Measurements from ENCODE around the gene TOMM70. TPM values are rescaled to one million over a fixed set of nuclear protein-coding genes. Genes with fewer than 3 reads are reported as not detected.

Gene TOMM70
- total RNA-seq, 4 donors from 2014 or later: 26.9 to 34.1 (median 31.3) TPM

GRCh38 chr3:100427699-100428098 is 26.8 kb upstream of the TOMM70 start:
- WGBS: 45% methylated on average over 2 of the region's 2 CpGs
- H3K9me3 ChIP-seq: no peaks in the 10 kb centered on the region
- no peak overlapping the region for H3K27ac ChIP-seq
- no peaks in the 10 kb centered on the region for H3K4me1 ChIP-seq
- no peaks in the 10 kb centered on the region for H3K36me3 ChIP-seq
- H3K27me3 ChIP-seq: no peaks in the 10 kb centered on the region
- H3K4me3 ChIP-seq: no peak overlapping the region
- no peak for DNase-seq (ENCODE audit: low spot score in 2 of 2)
- TF ChIP-seq POLR2A (IDR thresholded peaks at IDR 0.05) (no peak), POLR2AphosphoS5 (IDR thresholded peaks at IDR 0.05) (no peak), EP300 (IDR thresholded peaks at IDR 0.05) (no peak)
- TF ChIP-seq, protein P1, sequence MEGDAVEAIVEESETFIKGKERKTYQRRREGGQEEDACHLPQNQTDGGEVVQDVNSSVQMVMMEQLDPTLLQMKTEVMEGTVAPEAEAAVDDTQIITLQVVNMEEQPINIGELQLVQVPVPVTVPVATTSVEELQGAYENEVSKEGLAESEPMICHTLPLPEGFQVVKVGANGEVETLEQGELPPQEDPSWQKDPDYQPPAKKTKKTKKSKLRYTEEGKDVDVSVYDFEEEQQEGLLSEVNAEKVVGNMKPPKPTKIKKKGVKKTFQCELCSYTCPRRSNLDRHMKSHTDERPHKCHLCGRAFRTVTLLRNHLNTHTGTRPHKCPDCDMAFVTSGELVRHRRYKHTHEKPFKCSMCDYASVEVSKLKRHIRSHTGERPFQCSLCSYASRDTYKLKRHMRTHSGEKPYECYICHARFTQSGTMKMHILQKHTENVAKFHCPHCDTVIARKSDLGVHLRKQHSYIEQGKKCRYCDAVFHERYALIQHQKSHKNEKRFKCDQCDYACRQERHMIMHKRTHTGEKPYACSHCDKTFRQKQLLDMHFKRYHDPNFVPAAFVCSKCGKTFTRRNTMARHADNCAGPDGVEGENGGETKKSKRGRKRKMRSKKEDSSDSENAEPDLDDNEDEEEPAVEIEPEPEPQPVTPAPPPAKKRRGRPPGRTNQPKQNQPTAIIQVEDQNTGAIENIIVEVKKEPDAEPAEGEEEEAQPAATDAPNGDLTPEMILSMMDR (IDR thresholded peaks at IDR 0.05): no peak

DNA sequence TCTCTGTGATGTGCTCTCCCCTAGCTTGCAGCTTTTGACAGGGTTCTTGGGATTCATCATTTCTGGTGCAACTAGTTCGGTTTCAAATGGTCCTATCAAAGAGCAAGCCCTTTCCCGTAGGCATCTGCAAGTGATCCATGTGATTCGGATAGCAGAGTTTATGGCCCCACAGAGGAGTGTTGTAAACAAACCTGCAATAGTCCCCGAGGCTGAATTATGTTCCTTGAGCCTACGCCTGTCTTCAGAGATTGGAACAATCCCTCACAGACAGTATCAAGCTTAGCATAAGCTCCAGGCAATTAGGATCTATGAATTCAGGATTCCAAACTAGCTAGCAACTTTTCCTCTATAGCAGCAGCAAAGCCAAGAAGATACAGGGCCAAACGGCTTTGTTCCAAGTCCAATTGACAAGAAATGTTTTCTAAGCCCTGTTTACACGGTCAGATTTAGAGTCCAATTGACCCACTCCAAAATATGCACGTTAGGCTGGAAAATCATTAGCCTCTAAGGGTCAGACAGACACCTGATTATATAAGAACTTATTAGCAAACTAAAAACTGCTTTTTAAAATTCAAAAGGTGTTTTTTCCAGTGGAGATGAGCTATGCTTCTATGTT is 25.3 kb upstream of the TOMM70 start:
- Histone ChIP-seq H3K27ac (no peak overlapping the region), H3K4me3 (no peak overlapping the region), H3K36me3 (no peaks in the 10 kb centered on the region), H3K27me3 (no peaks in the 10 kb centered on the region), H3K4me1 (no peaks in the 10 kb centered on the region), H3K9me3 (no peaks in the 10 kb centered on the region)
- 33% methylated on average over 8 of the region's 8 CpGs for WGBS
- DNase-seq (ENCODE audit: low spot score in 2 of 2): no peak
- TF ChIP-seq EP300 (IDR thresholded peaks at IDR 0.05) (no peak), POLR2AphosphoS5 (IDR thresholded peaks at IDR 0.05) (no peak), POLR2A (IDR thresholded peaks at IDR 0.05) (no peak)
- TF ChIP-seq, protein P1 (IDR thresholded peaks at IDR 0.05): no peak

- H3K27ac ChIP-seq: no peak overlapping the region
- TF ChIP-seq EP300 (IDR thresholded peaks at IDR 0.05): no peak
- no peaks in the 10 kb centered on the region for H3K4me1 ChIP-seq
- H3K36me3 ChIP-seq: no peaks in the 10 kb centered on the region
- DNase-seq (ENCODE audit: low spot score in 2 of 2): no peak
- H3K27me3 ChIP-seq: no peaks in the 10 kb centered on the region
- H3K4me3 ChIP-seq: no peak overlapping the region
- H3K9me3 ChIP-seq: no peaks in the 10 kb centered on the region
- 58% methylated on average over 1 of the region's 1 CpG for WGBS
These were observed 24.4 kb upstream of the TOMM70 start for GRCh38 chr3:100425316-100425715.

- H3K36me3 ChIP-seq: no peaks in the 10 kb centered on the region
- H3K4me1 ChIP-seq: no peaks in the 10 kb centered on the region
- H3K9me3 ChIP-seq: no peaks in the 10 kb centered on the region
- no peak for DNase-seq (ENCODE audit: low spot score in 2 of 2)
- no peak overlapping the region for H3K27ac ChIP-seq
- H3K4me3 ChIP-seq: no peak overlapping the region
- 89% methylated on average over 2 of the region's 2 CpGs for WGBS
- no peak for TF ChIP-seq POLR2A (IDR thresholded peaks at IDR 0.05)
- TF ChIP-seq, protein P1 (IDR thresholded peaks at IDR 0.05): no peak
- TF ChIP-seq EP300 (IDR thresholded peaks at IDR 0.05): no peak
- TF ChIP-seq POLR2AphosphoS5 (IDR thresholded peaks at IDR 0.05): no peak
- no peaks in the 10 kb centered on the region for H3K27me3 ChIP-seq
These were observed 23.4 kb upstream of the TOMM70 start for GRCh38 chr3:100424261-100424660.

GRCh38 chr3:100423611-100424010 is 22.7 kb upstream of the TOMM70 start:
- Histone ChIP-seq H3K9me3 (no peaks in the 10 kb centered on the region), H3K4me1 (no peaks in the 10 kb centered on the region), H3K27me3 (no peaks in the 10 kb centered on the region), H3K27ac (no peak overlapping the region), H3K4me3 (no peak overlapping the region), H3K36me3 (no peaks in the 10 kb centered on the region)
- no peak for TF ChIP-seq POLR2A (IDR thresholded peaks at IDR 0.05)
- no peak for TF ChIP-seq POLR2AphosphoS5 (IDR thresholded peaks at IDR 0.05)
- no peak for TF ChIP-seq EP300 (IDR thresholded peaks at IDR 0.05)
- TF ChIP-seq, protein P1 (IDR thresholded peaks at IDR 0.05): no peak
- over 99% methylated on average over 5 of the region's 5 CpGs for WGBS
- DNase-seq (ENCODE audit: low spot score in 2 of 2): no peak

- Histone ChIP-seq H3K4me1 (no peaks in the 10 kb centered on the region), H3K36me3 (no peaks in the 10 kb centered on the region), H3K27me3 (no peaks in the 10 kb centered on the region), H3K27ac (no peak overlapping the region), H3K4me3 (no peak overlapping the region), H3K9me3 (no peaks in the 10 kb centered on the region)
- no peak for DNase-seq (ENCODE audit: low spot score in 2 of 2)
- TF ChIP-seq, protein P1 (IDR thresholded peaks at IDR 0.05): no peak
- TF ChIP-seq POLR2A (IDR thresholded peaks at IDR 0.05): no peak
- TF ChIP-seq EP300 (IDR thresholded peaks at IDR 0.05): no peak
- 91% methylated on average over 2 of the region's 2 CpGs for WGBS
These were observed 20.0 kb upstream of the TOMM70 start for GRCh38 chr3:100420885-100421284.
